GM21367 (cell line): ENCODE data around the gene KICS2.
"Not testable (repeated sequence)": the region's sequence is repeated elsewhere in the genome, so short reads cannot be mapped to it uniquely, and the experiment has no call there.

Experiments used
- ATAC-seq: cut with Tn5 transposase; IDR thresholded peaks from one replicate; pipeline ENCODE4 v1.9.1; 2021; ENCODE audit not compliant: unreplicated experiment

KICS2 gene

GRCh38 chr12:64217643-64218042 is 4.5 kb downstream of the KICS2 start:
- not testable (repeated sequence) for ATAC-seq

- no peak for ATAC-seq
Measured at GRCh38 chr12:64216239-64216638, 5.9 kb downstream of the KICS2 start.

- no peak for ATAC-seq
Measured at GRCh38 chr12:64212119-64212746, 9.9 kb downstream of the KICS2 start.

GRCh38 chr12:64207453-64207852 is 14.6 kb downstream of the KICS2 start:
- no peak for ATAC-seq

- ATAC-seq: no peak
Measured at GRCh38 chr12:64205542-64205941, 16.6 kb downstream of the KICS2 start.

GRCh38 chr12:64203775-64204174 is 18.3 kb downstream of the KICS2 start:
- ATAC-seq: no peak

GRCh38 chr12:64203036-64203435 is 19.1 kb downstream of the KICS2 start:
- no peak for ATAC-seq

GRCh38 chr12:64195841-64196240 is 26.3 kb downstream of the KICS2 start:
- ATAC-seq: not testable (repeated sequence)

- ATAC-seq: peak; percentile 45
Measured at GRCh38 chr12:64194333-64195149, 27.6 kb downstream of the KICS2 start.

GRCh38 chr12:64193931-64194330 is 28.2 kb downstream of the KICS2 start:
- peak; percentile 11 for ATAC-seq

GRCh38 chr12:64192644-64193444 is 29.3 kb downstream of the KICS2 start:
- peak; percentile 81 for ATAC-seq

GRCh38 chr12:64190140-64190539 is 32.0 kb downstream of the KICS2 start:
- no peak for ATAC-seq

- no peak for ATAC-seq
Measured at GRCh38 chr12:64189530-64189929, 32.6 kb downstream of the KICS2 start.

- ATAC-seq: no peak
Measured at GRCh38 chr12:64187794-64188193, 34.3 kb downstream of the KICS2 start.

- no peak for ATAC-seq
Measured at GRCh38 chr12:64187370-64187769, 34.7 kb downstream of the KICS2 start.

GRCh38 chr12:64186789-64187188 is 35.3 kb downstream of the KICS2 start:
- ATAC-seq: peak; percentile 82

- no peak for ATAC-seq
Measured at GRCh38 chr12:64184216-64184615, 37.9 kb downstream of the KICS2 start.

GRCh38 chr12:64181430-64182291 is 40.4 kb downstream of the KICS2 start:
- no peak for ATAC-seq

- ATAC-seq: no peak
Measured at GRCh38 chr12:64180951-64181350, 41.1 kb downstream of the KICS2 start.

GRCh38 chr12:64178122-64178521 is 44.0 kb downstream of the KICS2 start:
- ATAC-seq: no peak

- ATAC-seq: no peak
Measured at GRCh38 chr12:64177001-64177400, 45.1 kb downstream of the KICS2 start.
